ENCODE measurements around the gene RAB7B.

RAB7B gene

DNA sequence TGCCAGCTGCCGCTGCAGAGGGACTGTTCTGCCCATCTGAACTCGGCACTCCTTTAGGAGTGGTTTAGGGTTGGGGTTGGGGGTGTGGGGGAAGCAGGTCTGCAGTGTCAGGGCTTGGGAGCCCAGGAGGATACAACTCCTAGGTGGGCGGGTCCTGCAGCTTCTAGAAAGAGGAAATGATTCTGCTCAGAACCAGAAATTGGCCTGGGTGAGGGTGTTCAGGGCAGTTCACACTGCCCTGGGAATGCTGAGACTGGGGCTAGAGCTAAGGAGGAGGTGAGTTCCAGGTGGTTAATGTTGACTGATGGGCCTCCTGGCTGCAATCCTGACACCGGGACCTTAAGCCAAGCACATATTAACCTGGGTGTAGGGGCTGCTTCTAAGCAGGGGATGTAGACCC is 55.2 kb downstream of the RAB7B start:
- TF ChIP-seq, protein P1, sequence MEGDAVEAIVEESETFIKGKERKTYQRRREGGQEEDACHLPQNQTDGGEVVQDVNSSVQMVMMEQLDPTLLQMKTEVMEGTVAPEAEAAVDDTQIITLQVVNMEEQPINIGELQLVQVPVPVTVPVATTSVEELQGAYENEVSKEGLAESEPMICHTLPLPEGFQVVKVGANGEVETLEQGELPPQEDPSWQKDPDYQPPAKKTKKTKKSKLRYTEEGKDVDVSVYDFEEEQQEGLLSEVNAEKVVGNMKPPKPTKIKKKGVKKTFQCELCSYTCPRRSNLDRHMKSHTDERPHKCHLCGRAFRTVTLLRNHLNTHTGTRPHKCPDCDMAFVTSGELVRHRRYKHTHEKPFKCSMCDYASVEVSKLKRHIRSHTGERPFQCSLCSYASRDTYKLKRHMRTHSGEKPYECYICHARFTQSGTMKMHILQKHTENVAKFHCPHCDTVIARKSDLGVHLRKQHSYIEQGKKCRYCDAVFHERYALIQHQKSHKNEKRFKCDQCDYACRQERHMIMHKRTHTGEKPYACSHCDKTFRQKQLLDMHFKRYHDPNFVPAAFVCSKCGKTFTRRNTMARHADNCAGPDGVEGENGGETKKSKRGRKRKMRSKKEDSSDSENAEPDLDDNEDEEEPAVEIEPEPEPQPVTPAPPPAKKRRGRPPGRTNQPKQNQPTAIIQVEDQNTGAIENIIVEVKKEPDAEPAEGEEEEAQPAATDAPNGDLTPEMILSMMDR (IDR thresholded peaks at IDR 0.05; ENCODE audit: low read depth, low read length) = no peak
- DNase-seq (ENCODE audit: extremely low read depth, low read depth) = no peak

DNA sequence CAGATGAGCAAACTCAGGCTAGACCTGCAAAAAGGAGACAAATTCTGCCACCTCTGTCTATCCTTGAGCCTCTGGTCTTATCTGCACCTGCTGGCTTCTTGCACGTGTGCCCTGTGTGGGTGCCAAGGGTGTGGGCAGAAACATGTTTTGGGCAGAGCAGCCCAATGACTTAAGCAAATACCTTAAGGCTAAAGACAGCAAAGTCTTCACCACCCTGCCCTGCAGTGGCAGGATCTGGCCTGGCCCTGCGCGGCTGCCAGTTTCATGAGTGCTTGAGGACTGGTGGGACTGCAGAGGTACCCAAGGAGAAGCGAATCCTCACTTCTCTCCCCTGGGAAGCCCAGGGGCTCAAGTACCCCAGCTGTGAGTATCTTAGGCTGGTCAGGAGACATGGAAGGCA is 56.2 kb downstream of the RAB7B start:
- TF ChIP-seq, protein P1 (IDR thresholded peaks at IDR 0.05; ENCODE audit: low read depth, low read length) = no peak

DNA sequence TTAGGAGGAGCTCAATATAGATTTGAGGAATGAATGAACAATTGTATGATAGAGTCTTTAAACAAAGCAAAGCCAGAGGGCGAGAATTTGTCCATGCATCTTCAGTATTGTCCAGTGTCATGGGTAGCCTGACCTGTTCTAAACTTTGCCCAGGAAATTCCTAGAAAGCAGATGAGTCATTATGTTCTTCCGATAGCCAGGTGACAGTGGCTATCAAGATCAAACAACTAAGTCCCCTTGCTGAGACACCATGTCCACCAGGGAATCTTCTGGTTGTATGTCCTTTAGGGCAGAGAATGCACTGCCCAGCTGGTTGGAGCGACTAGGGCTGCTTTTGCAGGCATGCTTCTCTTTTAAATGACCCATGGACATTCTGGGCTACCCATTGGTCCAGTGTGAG is 58.1 kb downstream of the RAB7B start:
- TF ChIP-seq, protein P1 (IDR thresholded peaks at IDR 0.05; ENCODE audit: low read depth, low read length) = no peak
- DNase-seq (ENCODE audit: extremely low read depth, low read depth) = no peak

More for the DNA sequence above, 56.2 kb downstream of the RAB7B start:
- no peak for DNase-seq (ENCODE audit: extremely low read depth, low read depth)

DNA sequence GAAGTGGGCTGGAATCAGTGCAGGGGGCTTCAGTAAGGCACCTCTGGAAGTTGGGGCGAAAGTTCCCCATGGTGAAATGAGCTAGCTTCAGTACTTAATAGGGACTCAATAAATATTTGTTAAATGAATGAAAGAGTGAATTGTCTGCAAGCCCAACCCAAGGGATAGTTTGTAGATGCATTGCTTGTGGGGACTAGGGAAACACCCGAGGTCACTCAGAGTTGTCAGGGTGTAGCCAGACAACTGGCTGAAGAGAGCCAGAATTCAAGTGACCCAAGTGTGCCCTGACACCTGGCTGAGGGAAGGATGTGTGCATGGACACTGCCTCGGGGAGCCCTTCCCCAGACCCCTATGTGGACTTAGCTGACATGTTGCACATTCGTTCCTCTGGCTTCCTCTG is 58.7 kb downstream of the RAB7B start:
- DNase-seq (ENCODE audit: extremely low read depth, low read depth) = no peak
- TF ChIP-seq, protein P1 (IDR thresholded peaks at IDR 0.05; ENCODE audit: low read depth, low read length) = no peak

DNA sequence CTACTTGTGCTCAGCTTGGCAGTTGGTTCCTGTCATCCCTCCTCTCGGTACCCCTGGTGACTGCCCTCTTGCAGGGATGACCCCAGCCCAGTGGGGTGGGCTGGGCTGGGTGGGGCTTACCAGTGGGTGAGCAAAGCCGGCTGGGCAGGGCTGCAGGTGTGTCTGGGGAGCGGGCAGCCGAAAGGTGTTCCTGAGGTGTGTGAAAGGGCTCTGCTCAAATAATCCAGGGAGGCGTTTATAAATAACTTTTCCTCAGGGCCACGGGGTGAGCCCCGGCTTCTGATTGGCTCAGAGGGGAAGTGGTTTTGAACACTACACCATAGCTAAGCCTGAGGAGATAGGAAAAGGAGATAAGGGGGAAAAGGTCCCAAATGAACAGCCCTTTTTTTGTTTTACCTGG is 60.0 kb downstream of the RAB7B start, which contains the start of gene SLC26A9:
Gene SLC26A9, minus strand, starts transcription at position 212 of the 400 bp plus-strand sequence. CDS start 7,636 bp downstream, outside the sequence.
- DNase-seq (ENCODE audit: extremely low read depth, low read depth) = no peak
- TF ChIP-seq, protein P1 (IDR thresholded peaks at IDR 0.05; ENCODE audit: low read depth, low read length) = no peak

DNA sequence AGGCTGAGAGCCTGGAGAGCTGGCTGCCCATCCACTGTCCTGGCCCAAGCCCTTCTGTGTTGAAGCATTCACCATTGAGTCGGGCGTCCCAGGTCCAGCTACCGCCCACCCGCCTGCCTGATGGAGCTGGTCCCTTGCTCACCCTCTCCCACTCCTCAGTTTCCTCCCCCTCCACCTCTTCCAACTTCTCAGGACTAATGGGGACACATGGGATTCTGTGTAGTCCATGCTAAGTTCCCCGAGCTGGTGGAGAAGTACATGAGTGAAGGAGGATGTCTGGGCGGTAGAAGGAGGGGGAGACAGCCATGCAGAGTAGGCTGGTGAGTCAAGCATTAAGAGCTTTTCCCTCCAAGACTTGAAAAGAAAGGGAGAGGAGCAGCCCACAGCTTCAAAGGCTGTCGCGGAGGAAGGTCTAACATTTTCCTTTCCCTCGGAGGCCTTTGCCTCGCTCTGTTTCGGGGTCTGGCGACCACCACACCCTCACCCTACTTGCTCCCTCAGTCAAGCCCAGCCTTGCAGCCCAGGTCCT is 60.5 kb downstream of the RAB7B start:
- DNase-seq (ENCODE audit: extremely low read depth, low read depth) = no peak

DNA sequence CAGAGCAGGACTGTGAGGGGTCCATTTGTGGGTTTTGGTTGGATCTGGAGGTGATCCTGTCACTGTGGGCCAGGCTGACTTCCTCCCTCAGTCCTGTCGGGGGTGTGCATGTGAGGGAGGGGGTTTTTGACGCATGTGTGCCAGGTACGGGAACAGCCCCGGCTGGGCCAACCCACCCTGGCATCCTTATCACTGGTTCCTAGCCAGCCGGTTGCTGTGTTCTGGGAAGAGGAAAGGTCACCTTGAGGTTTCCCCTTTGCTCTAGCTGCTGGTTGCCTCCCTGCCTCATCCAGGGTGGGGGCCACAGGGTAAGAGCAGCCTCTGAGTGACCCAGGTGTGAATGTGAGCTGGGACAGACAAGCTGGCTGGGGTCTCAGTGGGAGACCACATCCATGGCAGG is 62.5 kb downstream of the RAB7B start:
- DNase-seq (ENCODE audit: extremely low read depth, low read depth) = no peak
- TF ChIP-seq, protein P1 (IDR thresholded peaks at IDR 0.05; ENCODE audit: low read depth, low read length) = no peak

More for the DNA sequence above, 60.5 kb downstream of the RAB7B start:
- TF ChIP-seq, protein P1 (IDR thresholded peaks at IDR 0.05; ENCODE audit: low read depth, low read length) = no peak
